Activated T-cell treated with anti-CD3 and anti-CD28 coated beads for 4 hours (primary cell): ENCODE results near the gene APOBEC3H.
A peak's percentile ranks its signal among the peaks of the same experiment; 100 is the strongest.

Source experiments
- DNase-seq: peaks from one replicate; pipeline ENCODE4 v3.0.0-alpha.2; 2020

APOBEC3H gene

GRCh38 chr22:39138357-39138997 is 41.4 kb downstream of the APOBEC3H start:
- no peak for DNase-seq

- DNase-seq, result no peak
Measured at GRCh38 chr22:39139933-39140332, 42.9 kb downstream of the APOBEC3H start.

GRCh38 chr22:39142088-39142680 is 45.1 kb downstream of the APOBEC3H start:
- DNase-seq, result no peak

GRCh38 chr22:39144101-39144767 is 47.2 kb downstream of the APOBEC3H start:
- DNase-seq, result peak; percentile 30

- no peak for DNase-seq
Measured at GRCh38 chr22:39146256-39147101, 49.4 kb downstream of the APOBEC3H start.

DNA sequence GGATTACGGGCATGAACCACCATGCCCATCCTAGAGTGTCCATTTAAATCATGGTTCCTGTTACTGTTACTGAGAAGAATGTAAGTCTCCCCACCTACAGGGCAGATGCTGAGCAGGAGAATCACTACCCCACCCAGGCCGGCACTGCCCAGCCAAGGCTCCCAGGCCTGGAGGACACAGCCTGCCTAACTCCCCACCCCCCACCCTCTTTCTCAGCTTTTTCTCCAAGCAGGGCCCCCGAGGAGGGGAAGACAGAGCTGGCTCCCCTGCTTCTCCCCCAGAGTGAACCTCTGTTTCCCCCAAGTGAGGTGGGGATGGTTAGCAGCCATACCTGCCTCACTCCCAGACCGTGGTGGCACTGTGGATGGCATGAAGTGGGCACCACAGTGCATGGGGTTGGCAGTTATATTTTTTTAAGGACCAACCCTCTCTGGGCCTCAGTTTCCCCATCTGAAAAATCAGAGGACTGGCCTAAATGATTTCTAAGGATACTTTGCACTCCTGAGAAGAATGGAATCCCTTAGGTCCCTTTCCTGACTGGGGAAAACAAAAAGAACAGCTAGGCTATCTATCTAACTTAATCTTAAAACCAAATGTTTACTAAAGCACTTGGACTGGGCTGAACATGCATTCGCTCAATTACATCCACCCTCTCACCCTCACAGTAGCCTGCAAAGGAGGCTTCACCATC is 50.4 kb downstream of the APOBEC3H start:
- DNase-seq, result no peak

- no peak for DNase-seq
Measured at GRCh38 chr22:39148026-39148726, 51.1 kb downstream of the APOBEC3H start.

- DNase-seq, result peak; percentile 47
Measured at GRCh38 chr22:39148727-39149535, 51.9 kb downstream of the APOBEC3H start.

DNA sequence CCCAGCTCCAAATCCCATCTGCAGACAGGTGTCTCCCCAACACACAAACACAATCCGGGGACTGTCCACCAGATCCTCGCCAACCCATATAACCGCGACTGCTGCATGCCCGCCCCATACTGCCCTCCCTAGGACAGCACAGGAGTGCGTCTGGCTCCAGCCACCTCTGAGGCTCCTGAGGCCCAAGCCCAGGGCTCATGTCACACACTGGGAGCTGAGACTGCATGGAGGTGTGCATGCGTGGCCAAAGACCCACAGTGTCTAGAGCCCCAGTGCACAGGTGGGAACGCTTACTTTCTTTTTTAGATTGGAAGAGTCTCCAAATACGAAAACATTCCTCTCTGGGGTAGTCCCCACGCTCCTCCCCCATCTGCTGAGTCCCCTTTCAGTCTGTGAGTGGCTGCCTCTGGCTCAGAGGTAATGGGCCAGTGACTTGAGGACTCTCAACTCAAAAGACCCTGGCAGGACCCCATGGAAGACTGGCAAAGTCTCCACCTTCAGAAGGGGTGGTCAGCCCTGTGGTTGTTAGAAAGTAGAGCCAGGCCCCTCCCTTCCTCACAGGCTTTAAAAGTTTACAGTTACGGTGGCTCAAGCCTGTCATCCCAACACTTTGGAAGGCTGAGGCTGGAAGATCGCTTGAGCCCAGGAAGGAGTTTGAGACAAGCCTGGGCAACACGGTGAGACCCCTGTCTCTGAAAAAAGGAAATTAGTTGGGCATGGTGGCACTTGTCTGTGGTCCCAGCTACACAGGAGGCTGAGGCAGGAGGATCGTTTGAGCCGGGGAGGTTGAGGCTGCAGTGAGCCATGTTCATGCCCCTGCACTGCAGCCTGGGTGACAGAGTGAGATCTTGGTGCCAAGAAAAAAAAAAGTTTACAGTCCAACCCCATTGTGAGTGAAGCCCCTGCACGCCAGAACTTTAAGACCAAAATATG is 53.1 kb downstream of the APOBEC3H start:
- no peak for DNase-seq

DNA sequence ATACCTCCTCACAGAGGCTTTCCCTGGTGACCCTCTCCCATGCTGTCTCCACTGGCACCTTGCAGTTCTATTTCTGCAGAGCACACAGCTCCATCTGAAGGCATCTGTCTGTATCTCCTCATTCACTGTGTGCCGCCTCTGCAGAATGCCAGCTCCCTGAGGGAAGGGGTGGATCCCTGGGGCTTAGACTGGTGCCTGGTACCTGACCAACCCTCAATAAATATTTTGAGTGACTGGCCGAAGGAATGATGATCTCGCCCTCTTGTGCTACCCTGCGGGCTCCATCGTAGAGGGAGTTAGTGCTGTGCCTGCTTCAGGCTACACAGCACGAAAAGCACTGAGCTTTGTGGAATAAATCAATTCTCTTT is 53.8 kb downstream of the APOBEC3H start:
- no peak for DNase-seq

DNA sequence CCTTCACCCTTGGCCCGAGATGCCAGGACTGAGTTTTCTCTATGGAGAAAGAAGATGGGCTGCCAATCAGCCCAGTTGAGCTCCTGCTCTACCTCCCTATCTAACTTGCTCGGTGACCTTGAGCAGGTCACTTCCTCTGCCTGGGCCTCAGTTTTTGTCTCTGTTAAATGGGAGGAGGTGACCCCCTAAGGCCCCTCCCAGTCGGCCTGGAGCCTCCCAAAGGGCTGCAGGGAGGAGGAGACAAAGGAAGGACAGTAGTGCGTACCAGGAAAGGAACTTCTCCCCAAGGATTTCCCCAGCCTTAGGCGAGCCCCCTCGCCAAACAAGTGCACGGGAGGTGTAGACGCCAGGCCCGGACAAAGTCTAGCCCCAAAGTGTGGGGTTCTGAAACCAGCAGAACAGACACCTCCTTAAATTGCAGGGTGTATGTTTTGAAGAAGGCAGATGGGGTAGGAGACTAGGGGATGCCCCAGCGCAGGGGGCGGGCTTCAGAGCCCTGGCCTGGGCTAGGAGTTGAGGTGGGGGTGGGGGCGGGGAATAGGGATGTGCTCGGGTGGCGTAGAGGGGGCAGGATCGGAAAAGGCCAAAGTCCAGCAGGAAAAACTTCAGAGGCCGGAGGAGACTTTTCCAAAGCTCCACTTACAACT is 54.4 kb downstream of the APOBEC3H start:
- no peak for DNase-seq

GRCh38 chr22:39152024-39152510 is 55.0 kb downstream of the APOBEC3H start:
- no peak for DNase-seq

GRCh38 chr22:39152511-39153219 is 55.6 kb downstream of the APOBEC3H start, which contains the start of gene CBX7:
TSS of gene CBX7 (minus strand) at chr22:39152680. CDS start at chr22:39152444, 236 bp downstream.
- DNase-seq, result peak; percentile 82

DNA sequence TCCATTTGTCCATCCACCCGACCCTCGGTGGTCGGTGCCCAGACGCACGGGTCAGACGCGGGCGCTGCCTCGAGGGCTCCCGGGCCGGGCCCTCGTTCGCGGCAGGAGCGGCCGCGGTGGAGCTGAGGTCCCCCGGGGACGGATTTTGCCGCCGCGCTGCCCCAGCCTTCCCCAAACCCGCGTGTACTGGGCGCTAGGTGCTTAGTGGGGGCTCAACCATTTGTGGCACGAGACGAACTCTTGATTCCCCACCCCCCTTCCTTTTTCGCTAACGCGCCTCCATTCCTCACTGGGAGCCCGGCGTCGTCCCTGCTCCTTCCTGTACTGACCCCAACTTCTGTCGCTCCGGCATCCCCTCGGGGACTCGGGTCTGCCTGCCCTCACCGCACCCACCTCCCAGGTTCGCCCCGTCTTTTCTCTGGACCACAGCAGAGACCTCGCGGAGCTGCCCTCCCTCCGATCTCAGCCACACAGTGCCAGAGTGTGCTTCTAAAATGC is 56.2 kb downstream of the APOBEC3H start:
- no peak for DNase-seq
